Neural cell (in vitro differentiated cells): ENCODE measurements around the gene AMDHD2. TPM values are rescaled to one million over a fixed set of nuclear protein-coding genes. Genes with fewer than 3 reads are reported as not detected.
"Not testable (repeated sequence)": the region's sequence is repeated elsewhere in the genome, so short reads cannot be mapped to it uniquely, and the experiment has no call there.

ENCODE experiments used
- H2AFZ ChIP-seq: fragments of 200-600, 300-800 bp; sonication (generic), shearing (Covaris generic); 2 replicates; pipeline ENCODE4 v1.6.0; 2014; ENCODE audit warnings: low read depth, mild to moderate bottlenecking, antibody characterized with exemption, low read length, moderate library complexity
- H3F3A ChIP-seq: fragments of 200-600 bp; shearing (Covaris generic); 2 replicates; pipeline ENCODE4 v1.6.1; 2016; ENCODE audit warnings: mild to moderate bottlenecking, moderate library complexity, mixed read lengths, antibody characterized with exemption, low read length; ENCODE audit not compliant: insufficient read depth, poor library complexity, severe bottlenecking
- H3K27ac ChIP-seq: fragments of 200-600, 300-800 bp; sonication (generic), shearing (Covaris generic); 2 replicates; pipeline ENCODE4 v1.5.1; 2014; ENCODE audit warnings: mild to moderate bottlenecking, low read length, moderate library complexity
- H3K27me3 ChIP-seq: fragments of 300-800, 200-600 bp; sonication (generic), shearing (Covaris generic); 2 replicates; pipeline ENCODE4 v1.6.0; 2014; ENCODE audit warnings: mild to moderate bottlenecking, low read depth, low read length, moderate library complexity; ENCODE audit not compliant: insufficient read depth
- H3K36me3 ChIP-seq: fragments of 300-800, 200-600 bp; sonication (generic), shearing (Covaris generic); 2 replicates; pipeline ENCODE4 v1.5.1; 2014; ENCODE audit warnings: mild to moderate bottlenecking, antibody characterized with exemption, low read length, moderate library complexity; ENCODE audit not compliant: insufficient read depth
- H3K4me2 ChIP-seq: fragments of 300-800, 200-600 bp; sonication (generic), shearing (Covaris generic); 2 replicates; pipeline ENCODE4 v1.6.0; 2014; ENCODE audit warnings: mild to moderate bottlenecking, low read length
- H3K4me3 ChIP-seq: fragments of 300-800, 200-600 bp; sonication (generic), shearing (Covaris generic); 2 replicates; pipeline ENCODE4 v1.5.1; 2014; ENCODE audit warnings: mild to moderate bottlenecking, low read length, moderate library complexity
- H3K79me2 ChIP-seq: fragments of 200-600 bp; shearing (Covaris generic); replicated peaks from 2 replicates; pipeline ENCODE4 v1.6.0; 2014; ENCODE audit warnings: mild to moderate bottlenecking, low read length, moderate library complexity; ENCODE audit not compliant: insufficient read depth
- H3K9ac ChIP-seq: fragments of 300-800, 200-600 bp; sonication (generic), shearing (Covaris generic); 2 replicates; pipeline ENCODE4 v1.6.1; 2016; ENCODE audit warnings: mild to moderate bottlenecking, low read length, mixed read lengths
- H3K9me2 ChIP-seq: fragments of 200-600 bp; shearing (Covaris generic); 2 replicates; pipeline ENCODE4 v1.6.1; 2016; ENCODE audit warnings: mild to moderate bottlenecking, low read length, mixed read lengths; ENCODE audit not compliant: insufficient read depth
- H3K9me3 ChIP-seq: fragments of 200-600, 300-800 bp; sonication (generic), shearing (Covaris generic); 2 replicates; pipeline ENCODE4 v1.6.1; 2016; ENCODE audit warnings: mild to moderate bottlenecking, mixed run types, low read length, moderate library complexity, mixed read lengths
- H4K20me1 ChIP-seq: fragments of 200-600 bp; shearing (Covaris generic); 2 replicates; pipeline ENCODE4 v1.6.1; 2016; ENCODE audit warnings: mild to moderate bottlenecking, mixed run types; ENCODE audit not compliant: insufficient read depth
- CTCF ChIP-seq: fragments of 450-650 bp; IDR thresholded peaks from 2 replicates; pipeline ENCODE4 v1.5.1; 2014; ENCODE audit warnings: antibody characterized with exemption, mild to moderate bottlenecking, moderate library complexity; ENCODE audit not compliant: poor library complexity, severe bottlenecking
- EP300 ChIP-seq: fragments of 450-650 bp; conservative IDR thresholded peaks from 2 replicates; pipeline ENCODE4 v1.6.1; 2014; ENCODE audit warnings: antibody characterized with exemption, mild to moderate bottlenecking, moderate library complexity; ENCODE audit not compliant: poor library complexity, severe bottlenecking
- EZH2 ChIP-seq: fragments of 200-600, 300-800 bp; shearing (Covaris generic), sonication (generic); IDR thresholded peaks from 2 replicates; pipeline ENCODE4 v1.6.1; 2014; ENCODE audit warnings: antibody characterized with exemption, low read length, borderline replicate concordance, mild to moderate bottlenecking; ENCODE audit not compliant: insufficient read depth, poor library complexity, severe bottlenecking
- MXI1 ChIP-seq: fragments of 450-650 bp; conservative IDR thresholded peaks from 2 replicates; pipeline ENCODE4 v1.6.1; 2014; ENCODE audit warnings: antibody characterized with exemption, mild to moderate bottlenecking; ENCODE audit not compliant: poor library complexity, severe bottlenecking
- POLR2AphosphoS5 ChIP-seq: IDR thresholded peaks from 2 replicates; pipeline ENCODE4 v1.6.1; 2012
- RAD21 ChIP-seq: fragments of 450-650 bp; conservative IDR thresholded peaks from 2 replicates; pipeline ENCODE4 v1.6.1; 2014; ENCODE audit warnings: antibody characterized with exemption, mild to moderate bottlenecking, moderate library complexity
- REST ChIP-seq: IDR thresholded peaks from 2 replicates; pipeline ENCODE4 v1.6.1; 2012; ENCODE audit warnings: borderline replicate concordance
- SMC3 ChIP-seq: fragments of 450-650 bp; conservative IDR thresholded peaks from 2 replicates; pipeline ENCODE4 v1.6.1; 2014; ENCODE audit warnings: antibody characterized with exemption, mild to moderate bottlenecking, moderate library complexity; ENCODE audit not compliant: poor library complexity
- TAF1 ChIP-seq: IDR thresholded peaks from 2 replicates; pipeline ENCODE4 v1.6.1; 2012; ENCODE audit warnings: low read depth
- polyA plus RNA-seq: library from polyadenylated mRNA; depleted of rRNA; stranded (reverse); fragments of >200 nt; gene quantifications from 2 replicates; pipeline ENCODE4 v1.2.3, GENCODE V29; 2014

Gene AMDHD2
- polyA plus RNA-seq, 1 donor from 2014 or later: 50.0 TPM

GRCh38 chr16:2532494-2533141 is 12.4 kb downstream of the AMDHD2 start:
- no peaks in the 10 kb centered on the region for H3K9me3 ChIP-seq
- no peaks in the 10 kb centered on the region for H4K20me1 ChIP-seq
- no peaks in the 10 kb centered on the region for H3K9me2 ChIP-seq
- no peaks in the 10 kb centered on the region for H3F3A ChIP-seq
- peak overlapping the region; percentile 87 for H2AFZ ChIP-seq
- TF ChIP-seq REST (peak; percentile 24), EP300 (no peak)
- H3K27ac ChIP-seq: peak overlapping the region; percentile 79
- peak overlapping the region; percentile 92 for H3K4me2 ChIP-seq
- peak overlapping the region; percentile 88 for H3K9ac ChIP-seq
- no peaks in the 10 kb centered on the region for H3K36me3 ChIP-seq
- H3K4me3 ChIP-seq: peak overlapping the region; percentile 78
- H3K27me3 ChIP-seq: no peaks in the 10 kb centered on the region
- H3K79me2 ChIP-seq: no peaks in the 10 kb centered on the region

GRCh38 chr16:2533142-2533755 is 13.1 kb downstream of the AMDHD2 start:
- not testable (repeated sequence) for H3K9ac ChIP-seq, H4K20me1 ChIP-seq, H3F3A ChIP-seq, H3K9me2 ChIP-seq, H3K4me2 ChIP-seq, H2AFZ ChIP-seq, H3K79me2 ChIP-seq, H3K36me3 ChIP-seq, H3K27me3 ChIP-seq, H3K9me3 ChIP-seq
- Histone ChIP-seq H3K4me3 (peak overlapping the region; percentile 78), H3K27ac (peak overlapping the region; percentile 79)

GRCh38 chr16:2533912-2534311 is 13.7 kb downstream of the AMDHD2 start:
- peaks cover 4% of the 10 kb centered on the region for H3K79me2 ChIP-seq
- H3K9me3 ChIP-seq: no peaks in the 10 kb centered on the region
- H3K36me3 ChIP-seq: no peaks in the 10 kb centered on the region
- no peak overlapping the region for H3K9ac ChIP-seq
- H3K4me3 ChIP-seq: no peak overlapping the region
- H3K27ac ChIP-seq: no peak overlapping the region
- TF ChIP-seq SMC3 (no peak), MXI1 (no peak), POLR2AphosphoS5 (no peak), EP300 (no peak), REST (no peak), CTCF (no peak), TAF1 (no peak), EZH2 (no peak), RAD21 (no peak)
- H4K20me1 ChIP-seq: no peaks in the 10 kb centered on the region
- H3K27me3 ChIP-seq: no peaks in the 10 kb centered on the region
- H3K9me2 ChIP-seq: no peaks in the 10 kb centered on the region
- H3K4me2 ChIP-seq: no peak overlapping the region
- no peak overlapping the region for H2AFZ ChIP-seq
- H3F3A ChIP-seq: no peaks in the 10 kb centered on the region

- H3F3A ChIP-seq, H3K27me3 ChIP-seq, H3K4me2 ChIP-seq, H3K9me2 ChIP-seq, H3K36me3 ChIP-seq, H4K20me1 ChIP-seq, H3K27ac ChIP-seq, H3K4me3 ChIP-seq, H2AFZ ChIP-seq, H3K79me2 ChIP-seq, H3K9me3 ChIP-seq, H3K9ac ChIP-seq: not testable (repeated sequence)
Measured at GRCh38 chr16:2534335-2534734, 14.2 kb downstream of the AMDHD2 start.
